Esophagus muscularis mucosa (tissue), 4 donors: ENCODE results near the gene FAM114A1. TPM values are rescaled to one million over a fixed set of nuclear protein-coding genes. Genes with fewer than 3 reads are reported as not detected.

ENCODE experiments used
- DNase-seq: peaks from one replicate; pipeline ENCODE4 v3.0.0-alpha.2; 2017; ENCODE audit errors: extremely low spot score
- H3K27ac ChIP-seq, 4 donors: fragments of 200-600 bp; sonication (generic); replicated peaks in 1 of 4; 1 replicate in 3 of 4; 2 replicates in 1 of 4; pipeline ENCODE4 v1.5.1; 2016 to 2019; ENCODE audit warnings: mild to moderate bottlenecking in 1 of 4
- H3K27me3 ChIP-seq, 4 donors: fragments of 200-600 bp; sonication (generic); one replicate each; pipeline versions ENCODE4 v1.5.1 to v1.6.0; 2016 to 2019
- H3K36me3 ChIP-seq, 4 donors: fragments of 200-600 bp; sonication (generic); one replicate each; pipeline ENCODE4 v1.5.1; 2016 to 2019
- H3K4me1 ChIP-seq, 4 donors: fragments of 200-600 bp; sonication (generic); one replicate each; pipeline ENCODE4 v1.5.1; 2016 to 2019
- H3K4me3 ChIP-seq, 4 donors: fragments of 200-600 bp; sonication (generic); 1 replicate in 2 of 4; 2 replicates in 2 of 4; pipeline ENCODE4 v1.5.1; 2016 to 2019; ENCODE audit warnings: mild to moderate bottlenecking in 4 of 4, moderate library complexity in 1 of 4
- H3K9me3 ChIP-seq, 4 donors: fragments of 200-600 bp; sonication (generic); 1 replicate in 3 of 4; 2 replicates in 1 of 4; pipeline ENCODE4 v1.5.1; 2016 to 2019
- EP300 ChIP-seq: sonication (generic); formaldehyde crosslinking; IDR thresholded peaks from one replicate; pipeline ENCODE4 v1.6.1; 2017; ENCODE audit warnings: antibody characterized with exemption
- POLR2A ChIP-seq: fragments of 450-650 bp; IDR thresholded peaks from one replicate; pipeline ENCODE4 v1.6.1; 2017; ENCODE audit warnings: antibody characterized with exemption, moderate library complexity, mild to moderate bottlenecking, low read depth
- POLR2AphosphoS5 ChIP-seq, 2 donors: sonication (generic); formaldehyde crosslinking; IDR thresholded peaks; one replicate each; pipeline ENCODE4 v1.6.1; 2017; ENCODE audit warnings: antibody characterized with exemption in 2 of 2
- WGBS: methylation state at CpG from one replicate; pipeline ENCODE4 v1.1.5; 2018; 5-methylcytosine and 5-hydroxymethylcytosine counted together
- intact Hi-C: fragments of 100-400 bp; cut with DNase I; formaldehyde crosslinking; loops from one replicate; pipeline ENCODE4 v1.15.1; 2023
- total RNA-seq, 4 donors: library from RNA; depleted of rRNA; stranded (reverse); fragments of >200 nt; gene quantifications; one replicate each; pipeline versions ENCODE4 v1.1.0 to v1.2.1, GENCODE V29; 2016
- TF ChIP-seq, protein P1 (sequence below), 3 experiments: fragments of 200-600 bp in 2 of 3; fragments of 450-650 bp in 1 of 3; sonication (generic) in 2 of 3; IDR thresholded peaks; one replicate each; pipeline ENCODE4 v1.5.1; 2017 to 2019; ENCODE audit warnings: antibody characterized with exemption in 3 of 3, mild to moderate bottlenecking in 2 of 3, moderate library complexity in 1 of 3

FAM114A1 gene
- total RNA-seq, 4 donors from 2014 or later, result 88.6 to 145 (median 110) TPM

DNA sequence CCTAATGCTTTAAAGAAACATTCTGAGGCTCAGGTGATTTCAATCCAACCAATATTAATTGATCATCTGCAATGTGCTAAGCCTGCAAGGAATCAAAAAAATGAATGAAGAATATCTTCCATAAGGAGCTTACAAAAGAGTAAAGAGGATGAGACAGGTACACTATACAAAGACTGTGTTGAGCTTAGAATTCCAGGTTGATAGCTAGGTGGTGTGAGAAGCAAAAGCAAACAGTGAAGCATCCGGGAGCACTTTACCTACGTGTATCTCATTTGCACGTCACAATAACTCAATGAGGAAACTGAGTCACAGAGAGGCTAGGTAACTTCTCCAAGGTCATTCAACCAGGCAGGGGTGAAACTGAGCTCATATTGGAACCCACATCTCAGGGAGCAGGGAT lies 37.1 kb downstream of the FAM114A1 start:
- Histone ChIP-seq H3K27me3 (no peaks in the 10 kb centered on the region), H3K4me3 (no peak overlapping the region), H3K27ac (peak overlapping the region in 1 of 4 donors; percentile 24), H3K36me3 (peaks cover 26 to 52% (median 40%) of the 10 kb centered on the region in 4 donors), H3K4me1 (peaks cover 0 to 36% (median 26%) of the 10 kb centered on the region in 4 donors), H3K9me3 (no peaks in the 10 kb centered on the region)
- WGBS, result 96% methylated on average over 3 of the region's 3 CpGs
- TF ChIP-seq POLR2AphosphoS5 (IDR thresholded peaks at IDR 0.05) (no peak), EP300 (no peak), POLR2A (no peak)
- TF ChIP-seq, protein P1, sequence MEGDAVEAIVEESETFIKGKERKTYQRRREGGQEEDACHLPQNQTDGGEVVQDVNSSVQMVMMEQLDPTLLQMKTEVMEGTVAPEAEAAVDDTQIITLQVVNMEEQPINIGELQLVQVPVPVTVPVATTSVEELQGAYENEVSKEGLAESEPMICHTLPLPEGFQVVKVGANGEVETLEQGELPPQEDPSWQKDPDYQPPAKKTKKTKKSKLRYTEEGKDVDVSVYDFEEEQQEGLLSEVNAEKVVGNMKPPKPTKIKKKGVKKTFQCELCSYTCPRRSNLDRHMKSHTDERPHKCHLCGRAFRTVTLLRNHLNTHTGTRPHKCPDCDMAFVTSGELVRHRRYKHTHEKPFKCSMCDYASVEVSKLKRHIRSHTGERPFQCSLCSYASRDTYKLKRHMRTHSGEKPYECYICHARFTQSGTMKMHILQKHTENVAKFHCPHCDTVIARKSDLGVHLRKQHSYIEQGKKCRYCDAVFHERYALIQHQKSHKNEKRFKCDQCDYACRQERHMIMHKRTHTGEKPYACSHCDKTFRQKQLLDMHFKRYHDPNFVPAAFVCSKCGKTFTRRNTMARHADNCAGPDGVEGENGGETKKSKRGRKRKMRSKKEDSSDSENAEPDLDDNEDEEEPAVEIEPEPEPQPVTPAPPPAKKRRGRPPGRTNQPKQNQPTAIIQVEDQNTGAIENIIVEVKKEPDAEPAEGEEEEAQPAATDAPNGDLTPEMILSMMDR (IDR thresholded peaks at IDR 0.05), result no peak
- intact Hi-C loops, result loop anchor here (10.0 kb wide), 1 partner anchor 140 kb away; no protein-coding TSS in a partner anchor
- DNase-seq, result no peak

- H3K27ac ChIP-seq, result peak overlapping the region; percentile 14 to 55 (median 38)
- peaks cover 34 to 64% (median 51%) of the 10 kb centered on the region in 4 donors for H3K36me3 ChIP-seq
- intact Hi-C loops, result loop anchor here (10.0 kb wide), 1 partner anchor 139 kb away; no protein-coding TSS in a partner anchor
- TF ChIP-seq POLR2AphosphoS5 (IDR thresholded peaks at IDR 0.05) (no peak), EP300 (no peak), POLR2A (no peak)
- TF ChIP-seq, protein P1 (IDR thresholded peaks at IDR 0.05), result no peak
- no peaks in the 10 kb centered on the region for H3K9me3 ChIP-seq
- DNase-seq, result no peak
- 42% methylated on average over 10 of the region's 10 CpGs for WGBS
- H3K4me3 ChIP-seq, result no peak overlapping the region
- peaks cover 0 to 36% (median 26%) of the 10 kb centered on the region in 4 donors for H3K4me1 ChIP-seq
- no peaks in the 10 kb centered on the region for H3K27me3 ChIP-seq
These were observed 38.2 kb downstream of the FAM114A1 start for GRCh38 chr4:38905652-38906385.

- intact Hi-C loops, result loop anchor here (10.0 kb wide), 1 partner anchor 137 kb away; no protein-coding TSS in a partner anchor
- peaks cover 34 to 75% (median 58%) of the 10 kb centered on the region in 4 donors for H3K36me3 ChIP-seq
- H3K4me1 ChIP-seq, result peaks cover 0 to 36% (median 26%) of the 10 kb centered on the region in 4 donors
- DNase-seq, result no peak
- no peak overlapping the region for H3K4me3 ChIP-seq
- no peaks in the 10 kb centered on the region for H3K27me3 ChIP-seq
- H3K9me3 ChIP-seq, result no peaks in the 10 kb centered on the region
- no peak overlapping the region for H3K27ac ChIP-seq
- TF ChIP-seq, protein P1 (IDR thresholded peaks at IDR 0.05), result no peak
- no peak for TF ChIP-seq POLR2AphosphoS5 (IDR thresholded peaks at IDR 0.05)
- no peak for TF ChIP-seq POLR2A
- TF ChIP-seq EP300, result no peak
These were observed 40.2 kb downstream of the FAM114A1 start for GRCh38 chr4:38907696-38908270.

DNA sequence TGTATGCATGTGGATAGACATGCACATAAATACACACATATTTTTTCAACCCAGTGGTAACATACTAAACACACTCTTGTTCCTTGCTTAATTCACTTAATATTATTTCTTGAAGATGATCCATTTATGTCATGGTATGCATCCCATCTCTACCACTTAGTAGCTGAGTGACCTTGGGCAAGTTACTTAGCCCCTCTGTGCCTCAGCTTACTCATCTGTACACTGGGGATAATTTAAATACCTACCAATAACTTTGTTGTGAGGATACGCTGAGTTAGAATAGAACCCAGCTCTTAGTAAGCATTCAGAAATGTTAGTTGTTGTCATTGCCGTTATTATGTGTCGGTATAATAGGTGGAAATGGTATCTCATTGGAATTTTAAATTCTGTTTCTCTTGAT lies 41.4 kb downstream of the FAM114A1 start:
- intact Hi-C loops, result loop anchor here (10.0 kb wide), 1 partner anchor 136 kb away; no protein-coding TSS in a partner anchor
- no peaks in the 10 kb centered on the region for H3K27me3 ChIP-seq
- H3K4me1 ChIP-seq, result peaks cover 0 to 27% (median 13%) of the 10 kb centered on the region in 4 donors
- TF ChIP-seq, protein P1 (IDR thresholded peaks at IDR 0.05), result no peak
- TF ChIP-seq POLR2AphosphoS5 (IDR thresholded peaks at IDR 0.05) (no peak), POLR2A (no peak), EP300 (no peak)
- WGBS, result 95% methylated on average over 3 of the region's 3 CpGs
- no peak overlapping the region for H3K27ac ChIP-seq
- DNase-seq, result no peak
- no peak overlapping the region for H3K4me3 ChIP-seq
- peaks cover 34 to 87% (median 65%) of the 10 kb centered on the region in 4 donors for H3K36me3 ChIP-seq
- H3K9me3 ChIP-seq, result no peaks in the 10 kb centered on the region
